A549 (cell line): ENCODE data around the gene MCRS1. TPM values are rescaled to one million over a fixed set of nuclear protein-coding genes. Genes with fewer than 3 reads are reported as not detected.
"Not testable (repeated sequence)": the region's sequence is repeated elsewhere in the genome, so short reads cannot be mapped to it uniquely, and the experiment has no call there.

Experiments used
- ATAC-seq, 2 experiments: fragments of 200-7000 bp in 1 of 2; fragments of >200 bp in 1 of 2; cut with Nextera tagmentation in 1 of 2; cut with Tn5 transposase in 1 of 2; 3 replicates each; pipeline versions ENCODE4 v1.8.0 to v1.9.1; 2018 to 2020; ENCODE audit warnings: mild to moderate bottlenecking in 1 of 2, moderate library complexity in 1 of 2
- CTCF ChIA-PET: fragments of 300-600 bp; sonication (Branson Sonifier 250); formaldehyde crosslinking; extraction: SDS; loops from one replicate; lab custom pipeline; 2021; ENCODE audit warnings: antibody characterized with exemption, inconsistent platforms; lab: Yijun Ruan, JAX
- POLR2A ChIA-PET: fragments of 350-600 bp; formaldehyde crosslinking; extraction: SDS; loops from one replicate; lab custom pipeline; 2021; ENCODE audit warnings: antibody characterized with exemption, inconsistent platforms; lab: Yijun Ruan, JAX
- DNase-seq, 2 experiments: peaks; one replicate each; pipeline versions ENCODE4 v3.0.0 to v3.0.0-alpha.2; 2011 to 2016; ENCODE audit warnings: low read depth in 1 of 2, low spot score in 1 of 2
- FAIRE-seq: peaks from 2 replicates; lab custom pipeline; 2011; peaks lifted over from hg19 to GRCh38; lab: Jason Lieb, UNC
- H3K27ac ChIP-seq, 2 experiments: fragments of >200 bp; sonication (Bioruptor Twin); formaldehyde crosslinking; 3 replicates each; pipeline ENCODE4 v1.5.1; 2016 to 2017
- H3K4me1 ChIP-seq: fragments of >200 bp; sonication (Bioruptor Twin); formaldehyde crosslinking; 3 replicates; pipeline ENCODE4 v1.6.1; 2016
- H3K4me2 ChIP-seq: fragments of >200 bp; sonication (Bioruptor Twin); formaldehyde crosslinking; 3 replicates; pipeline ENCODE4 v1.6.1; 2016
- H3K4me3 ChIP-seq: fragments of >200 bp; sonication (Bioruptor Twin); formaldehyde crosslinking; 3 replicates; pipeline ENCODE4 v1.5.1; 2016
- H3K9me3 ChIP-seq: fragments of >200 bp; sonication (Bioruptor Twin); formaldehyde crosslinking; 3 replicates; pipeline ENCODE4 v1.6.1; 2016
- BHLHE40 ChIP-seq: IDR thresholded peaks from 2 replicates; pipeline ENCODE4 v1.6.1; 2012; ENCODE audit warnings: low read depth, low read length, inconsistent platforms
- CBX2 ChIP-seq: fragments of 200-600 bp; sonication (generic); IDR thresholded peaks from 2 replicates; pipeline ENCODE4 v1.6.1; 2016; ENCODE audit warnings: low read depth, mild to moderate bottlenecking, borderline replicate concordance
- CBX8 ChIP-seq: fragments of 200-600 bp; sonication (generic); IDR thresholded peaks from 2 replicates; pipeline ENCODE4 v1.6.1; 2016
- EHMT2 ChIP-seq: fragments of 200-600 bp; sonication (generic); IDR thresholded peaks from 2 replicates; pipeline ENCODE4 v1.6.1; 2016; ENCODE audit warnings: antibody characterized with exemption, low read depth, mild to moderate bottlenecking, moderate library complexity
- EP300 ChIP-seq, 2 experiments: fragments of >200 bp; sonication (Bioruptor Twin); formaldehyde crosslinking; IDR thresholded peaks; 2 replicates in 1 of 2; 3 replicates in 1 of 2; pipeline ENCODE4 v1.6.1; 2016 to 2017
- ESRRA ChIP-seq: fragments of 150-350 bp; IDR thresholded peaks from 2 replicates; pipeline ENCODE4 v1.6.1; 2014; ENCODE audit warnings: mild to moderate bottlenecking, low read length, borderline replicate concordance
- FOXS1 ChIP-seq: fragments of 250-450 bp; sonication (Bioruptor Pico); IDR thresholded peaks from 2 replicates; pipeline ENCODE4 v1.5.0; 2020; ENCODE audit warnings: mild to moderate bottlenecking, moderate library complexity
- HDAC2 ChIP-seq: fragments of 200-600 bp; sonication (generic); IDR thresholded peaks from 2 replicates; pipeline ENCODE4 v1.6.1; 2016
- HEYL ChIP-seq: fragments of 250-450 bp; sonication (Bioruptor Pico); IDR thresholded peaks from 2 replicates; pipeline ENCODE4 v1.8.0; 2021; ENCODE audit warnings: mild to moderate bottlenecking, moderate library complexity
- HOXA7 ChIP-seq: fragments of 250-450 bp; sonication (Bioruptor Pico); IDR thresholded peaks from 2 replicates; pipeline ENCODE4 v1.5.0; 2020; ENCODE audit warnings: mild to moderate bottlenecking, moderate library complexity
- JUN ChIP-seq, 2 experiments: fragments of >200 bp; sonication (Bioruptor Twin); formaldehyde crosslinking; IDR thresholded peaks; 2 replicates in 1 of 2; 3 replicates in 1 of 2; pipeline ENCODE4 v1.6.1; 2016 to 2017
- KDM1A ChIP-seq: fragments of 200-600 bp; sonication (generic); IDR thresholded peaks from 2 replicates; pipeline ENCODE4 v1.6.1; 2016; ENCODE audit warnings: low read depth, mild to moderate bottlenecking
- KDM5A ChIP-seq: fragments of 200-600 bp; sonication (generic); IDR thresholded peaks from 2 replicates; pipeline ENCODE4 v1.6.1; 2016; ENCODE audit warnings: antibody characterized with exemption, mild to moderate bottlenecking
- MAFK ChIP-seq: fragments of 450-650 bp; IDR thresholded peaks from 2 replicates; pipeline ENCODE4 v1.6.1; 2014; ENCODE audit not compliant: partially characterized antibody
- MAZ ChIP-seq: fragments of 150-350 bp; IDR thresholded peaks from 2 replicates; pipeline ENCODE4 v1.6.1; 2014; ENCODE audit warnings: antibody characterized with exemption, low read depth, low read length, borderline replicate concordance
- MYC ChIP-seq: IDR thresholded peaks from 2 replicates; pipeline ENCODE4 v1.6.1; 2012; ENCODE audit warnings: mild to moderate bottlenecking, inconsistent platforms, low read length, improper control_type of control experiment, borderline replicate concordance
- NFE2L2 ChIP-seq: fragments of 150-350 bp; conservative IDR thresholded peaks from 2 replicates; pipeline ENCODE4 v1.6.1; 2014; ENCODE audit warnings: low read length
- RARB ChIP-seq: fragments of 250-450 bp; sonication (Bioruptor Pico); IDR thresholded peaks from 2 replicates; pipeline ENCODE4 v1.8.0; 2021; ENCODE audit warnings: mild to moderate bottlenecking, moderate library complexity
- RCOR1 ChIP-seq: fragments of 150-350 bp; IDR thresholded peaks from 2 replicates; pipeline ENCODE4 v1.6.1; 2014; ENCODE audit warnings: antibody characterized with exemption, low read length, low read depth
- TFCP2L1 ChIP-seq: fragments of 250-450 bp; sonication (Bioruptor Pico); IDR thresholded peaks from 2 replicates; pipeline ENCODE4 v1.5.0; 2021; ENCODE audit warnings: mild to moderate bottlenecking
- TP53 ChIP-seq: fragments of 250-450 bp; sonication (Bioruptor Pico); IDR thresholded peaks from 2 replicates; pipeline ENCODE4 v1.5.0; 2021; ENCODE audit warnings: mild to moderate bottlenecking, moderate library complexity
- WGBS: methylation state at CpG from one replicate; pipeline ENCODE4 v1.1.6; 2017; ENCODE audit errors: missing lambda C conversion rate; 5-methylcytosine and 5-hydroxymethylcytosine counted together
- polyA plus RNA-seq, 4 experiments: library from polyadenylated mRNA; depleted of rRNA in 3 of 4; stranded (reverse); fragments of >200 nt; fragmentation: RNase III in 1 of 4; extraction: RNeasy Plus Mini Kit Qiagen cat#74134 plus additional on column Dnase treatment in 1 of 4; gene quantifications; 2 replicates in 3 of 4; 3 replicates in 1 of 4; pipeline ENCODE4 v1.2.3, GENCODE V29; 2011 to 2017
- TF ChIP-seq, protein P1 (sequence below): fragments of 150-350 bp; IDR thresholded peaks from 2 replicates; pipeline ENCODE4 v1.6.1; 2014; ENCODE audit warnings: low read depth, mild to moderate bottlenecking, low read length
- TF ChIP-seq, protein P2 (sequence below): IDR thresholded peaks from 2 replicates; pipeline ENCODE4 v1.6.1; 2012
- TF ChIP-seq, protein P3 (sequence below): fragments of >200 bp; sonication (Bioruptor Twin); formaldehyde crosslinking; IDR thresholded peaks from 2 replicates; pipeline ENCODE4 v1.6.1; 2016
- TF ChIP-seq, protein P4 (sequence below): IDR thresholded peaks from 2 replicates; pipeline ENCODE4 v1.6.1; 2012
- TF ChIP-seq, protein P5 (sequence below): fragments of >200 bp; sonication (Bioruptor Twin); formaldehyde crosslinking; IDR thresholded peaks from 3 replicates; pipeline ENCODE4 v1.6.1; 2016

MCRS1 gene
- polyA plus RNA-seq, 2 of the 4 experiments (the other 2 are of a cell fraction): 64.1 to 68.5 TPM

DNA sequence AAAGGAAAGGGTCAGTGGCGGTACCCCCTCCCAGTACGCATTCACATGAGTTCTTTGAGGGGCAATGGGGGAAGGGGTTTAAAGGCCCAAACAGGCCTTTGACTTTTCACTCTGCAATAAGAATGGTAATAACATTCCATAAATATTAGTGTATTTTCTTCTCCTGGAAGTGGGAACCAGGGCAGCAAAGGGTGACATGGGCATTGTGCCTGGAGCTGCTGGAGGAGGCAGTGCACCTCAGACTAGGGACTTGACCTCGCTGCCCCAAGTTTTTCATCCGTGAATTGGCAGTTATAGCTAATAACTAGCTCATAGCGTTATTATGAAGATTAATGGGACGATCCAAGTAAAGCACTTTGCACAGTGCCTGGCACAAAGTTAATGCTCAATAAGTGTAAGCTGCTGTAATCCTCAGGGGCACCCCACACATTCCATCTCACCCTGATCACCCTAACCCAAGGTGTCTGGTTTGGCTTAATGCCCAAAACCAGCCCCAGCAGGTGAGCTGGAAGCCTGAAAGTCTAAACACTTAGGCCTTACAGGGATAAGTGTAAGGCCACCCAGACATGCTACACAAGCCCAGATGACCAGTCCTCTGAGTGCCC is 31.9 kb downstream of the MCRS1 start:
- CTCF ChIA-PET: interaction anchor here (0.6 to 9.1 kb wide), 9 partner anchors 14 to 204 kb away, joined by 3 to 63 read pairs (median 4); partner anchors contain the start of genes C1QL4 and DNAJC22
- H3K27ac ChIP-seq: no peak overlapping the region; a peak in 1 of 6 replicates
- WGBS: 81% methylated on average over 6 of the region's 6 CpGs
- no peak overlapping the region for H3K4me2 ChIP-seq
- DNase-seq (no peak), FAIRE-seq (no peak), ATAC-seq (peak in 1 of 2 experiments; percentile 28; a peak in 3 of 6 replicates)
- H3K4me3 ChIP-seq: no peak overlapping the region
- no peaks in the 10 kb centered on the region for H3K9me3 ChIP-seq
- POLR2A ChIA-PET: interaction anchor here (0.6 kb wide), 1 partner anchor 32 kb away, joined by 3 read pairs; no protein-coding TSS in a partner anchor
- TF ChIP-seq, protein P1, sequence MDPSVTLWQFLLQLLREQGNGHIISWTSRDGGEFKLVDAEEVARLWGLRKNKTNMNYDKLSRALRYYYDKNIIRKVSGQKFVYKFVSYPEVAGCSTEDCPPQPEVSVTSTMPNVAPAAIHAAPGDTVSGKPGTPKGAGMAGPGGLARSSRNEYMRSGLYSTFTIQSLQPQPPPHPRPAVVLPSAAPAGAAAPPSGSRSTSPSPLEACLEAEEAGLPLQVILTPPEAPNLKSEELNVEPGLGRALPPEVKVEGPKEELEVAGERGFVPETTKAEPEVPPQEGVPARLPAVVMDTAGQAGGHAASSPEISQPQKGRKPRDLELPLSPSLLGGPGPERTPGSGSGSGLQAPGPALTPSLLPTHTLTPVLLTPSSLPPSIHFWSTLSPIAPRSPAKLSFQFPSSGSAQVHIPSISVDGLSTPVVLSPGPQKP: no peak
- TF ChIP-seq TFCP2L1 (CRISPR knock-in tag): no peak
- TF ChIP-seq KDM1A: no peak
- TF ChIP-seq HEYL: no peak
- no peak for TF ChIP-seq RARB (CRISPR knock-in tag)
- no peak for TF ChIP-seq EHMT2
- no peak for TF ChIP-seq CBX8
- TF ChIP-seq, protein P2, sequence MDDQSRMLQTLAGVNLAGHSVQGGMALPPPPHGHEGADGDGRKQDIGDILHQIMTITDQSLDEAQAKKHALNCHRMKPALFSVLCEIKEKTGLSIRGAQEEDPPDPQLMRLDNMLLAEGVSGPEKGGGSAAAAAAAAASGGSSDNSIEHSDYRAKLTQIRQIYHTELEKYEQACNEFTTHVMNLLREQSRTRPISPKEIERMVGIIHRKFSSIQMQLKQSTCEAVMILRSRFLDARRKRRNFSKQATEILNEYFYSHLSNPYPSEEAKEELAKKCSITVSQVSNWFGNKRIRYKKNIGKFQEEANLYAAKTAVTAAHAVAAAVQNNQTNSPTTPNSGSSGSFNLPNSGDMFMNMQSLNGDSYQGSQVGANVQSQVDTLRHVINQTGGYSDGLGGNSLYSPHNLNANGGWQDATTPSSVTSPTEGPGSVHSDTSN: no peak
- TF ChIP-seq, protein P3, sequence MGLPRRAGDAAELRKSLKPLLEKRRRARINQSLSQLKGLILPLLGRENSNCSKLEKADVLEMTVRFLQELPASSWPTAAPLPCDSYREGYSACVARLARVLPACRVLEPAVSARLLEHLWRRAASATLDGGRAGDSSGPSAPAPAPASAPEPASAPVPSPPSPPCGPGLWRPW: no peak
- TF ChIP-seq, protein P4, sequence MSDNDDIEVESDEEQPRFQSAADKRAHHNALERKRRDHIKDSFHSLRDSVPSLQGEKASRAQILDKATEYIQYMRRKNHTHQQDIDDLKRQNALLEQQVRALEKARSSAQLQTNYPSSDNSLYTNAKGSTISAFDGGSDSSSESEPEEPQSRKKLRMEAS: no peak
- TF ChIP-seq NFE2L2: no peak
- no peak for TF ChIP-seq FOXS1 (CRISPR knock-in tag)
- no peak for TF ChIP-seq MAZ
- TF ChIP-seq TP53 (CRISPR knock-in tag): no peak
- TF ChIP-seq CBX2: no peak
- TF ChIP-seq JUN (IDR thresholded peaks at IDR 0.05): no peak
- no peak for TF ChIP-seq EP300 (IDR thresholded peaks at IDR 0.05)
- no peak for TF ChIP-seq ESRRA
- no peak for TF ChIP-seq MYC
- TF ChIP-seq RCOR1: no peak
- peaks cover 32% of the 10 kb centered on the region for H3K4me1 ChIP-seq

DNA sequence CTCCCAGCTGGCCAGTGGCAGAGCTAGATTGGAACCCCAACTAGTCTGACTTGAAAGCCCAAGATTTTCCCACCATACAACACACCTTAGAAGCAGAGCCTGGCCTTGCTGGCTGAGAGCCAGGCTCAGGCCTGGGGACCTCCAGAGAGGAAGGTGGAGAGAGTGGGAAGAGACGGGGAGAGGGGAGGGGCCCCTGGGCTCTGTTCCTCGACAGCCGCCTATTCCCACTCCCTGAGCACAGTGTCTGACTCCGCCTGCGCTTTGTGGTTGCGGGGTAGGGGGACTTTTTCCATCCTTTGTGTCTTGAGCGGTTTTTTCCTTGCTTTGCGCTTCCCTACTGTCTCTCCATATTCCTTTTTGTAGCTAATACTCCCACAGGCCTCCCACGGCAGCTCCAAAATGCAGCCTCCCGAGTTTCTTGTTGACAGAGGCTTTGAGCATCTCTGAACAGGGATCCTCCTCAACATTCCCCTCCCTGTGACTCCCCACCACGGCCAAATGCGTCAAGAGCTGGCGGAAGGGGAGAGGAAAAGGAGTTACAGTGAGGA is 33.1 kb downstream of the MCRS1 start:
- ChIA-PET CTCF (interaction anchor here (0.6 to 9.1 kb wide), 8 partner anchors 19 to 234 kb away, joined by 3 to 63 read pairs (median 8); partner anchors contain the start of gene DNAJC22), POLR2A (interaction anchor here (1.0 to 1.2 kb wide), 2 partner anchors 33 to 168 kb away, joined by 3 to 4 read pairs; partner anchors contain the start of gene SPATS2)

DNA sequence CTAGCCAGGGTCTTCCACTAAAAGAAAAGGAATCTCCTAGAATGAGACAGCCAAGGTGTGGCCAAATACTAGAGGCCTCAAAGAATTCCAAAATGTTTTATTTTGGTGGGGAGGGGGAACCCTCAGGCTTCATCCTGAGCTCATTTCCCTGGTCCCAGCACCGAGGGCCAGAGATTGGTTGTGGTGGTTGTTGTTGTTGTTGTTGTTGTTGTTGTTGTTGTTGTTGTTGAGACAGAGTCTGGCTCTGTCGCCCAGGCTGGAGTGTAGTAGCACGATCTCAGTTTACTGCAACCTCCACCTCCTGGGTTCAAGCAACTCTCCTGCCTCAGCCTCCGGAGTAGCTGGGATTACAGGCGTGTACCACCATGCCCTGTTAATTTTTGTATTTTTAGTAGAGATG is 33.8 kb downstream of the MCRS1 start:
- ChIA-PET CTCF (interaction anchor here (0.7 to 9.1 kb wide), 8 partner anchors 9 to 354 kb away, joined by 3 to 63 read pairs (median 8); partner anchors contain the start of gene DNAJC22), POLR2A (interaction anchor here (1.0 to 1.2 kb wide), 2 partner anchors 33 to 167 kb away, joined by 3 to 4 read pairs; partner anchors contain the start of gene SPATS2)
- H3K4me2 ChIP-seq, H3K9me3 ChIP-seq, H3K27ac ChIP-seq, FAIRE-seq, ATAC-seq, H3K4me3 ChIP-seq, DNase-seq: not testable (repeated sequence)
- peaks cover 23% of the 10 kb centered on the region for H3K4me1 ChIP-seq
- 91% methylated on average over 5 of the region's 5 CpGs for WGBS

More for the DNA sequence above, 33.1 kb downstream of the MCRS1 start:
- no peak overlapping the region for H3K4me2 ChIP-seq
- TF ChIP-seq HDAC2: no peak
- TF ChIP-seq KDM5A: no peak
- TF ChIP-seq BHLHE40: no peak
- TF ChIP-seq MAZ: no peak
- TF ChIP-seq MAFK: no peak
- TF ChIP-seq, protein P5, sequence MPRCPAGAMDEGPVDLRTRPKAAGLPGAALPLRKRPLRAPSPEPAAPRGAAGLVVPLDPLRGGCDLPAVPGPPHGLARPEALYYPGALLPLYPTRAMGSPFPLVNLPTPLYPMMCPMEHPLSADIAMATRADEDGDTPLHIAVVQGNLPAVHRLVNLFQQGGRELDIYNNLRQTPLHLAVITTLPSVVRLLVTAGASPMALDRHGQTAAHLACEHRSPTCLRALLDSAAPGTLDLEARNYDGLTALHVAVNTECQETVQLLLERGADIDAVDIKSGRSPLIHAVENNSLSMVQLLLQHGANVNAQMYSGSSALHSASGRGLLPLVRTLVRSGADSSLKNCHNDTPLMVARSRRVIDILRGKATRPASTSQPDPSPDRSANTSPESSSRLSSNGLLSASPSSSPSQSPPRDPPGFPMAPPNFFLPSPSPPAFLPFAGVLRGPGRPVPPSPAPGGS: no peak
- TF ChIP-seq EP300 (IDR thresholded peaks at IDR 0.05): no peak
- no peak for TF ChIP-seq HOXA7
- TF ChIP-seq, all 56 proteins: peak for 0
- 91% methylated on average over 13 of the region's 13 CpGs for WGBS
- no peaks in the 10 kb centered on the region for H3K9me3 ChIP-seq
- FAIRE-seq (no peak), ATAC-seq (no peak), DNase-seq (no peak)
- H3K27ac ChIP-seq: no peak overlapping the region
- peaks cover 30% of the 10 kb centered on the region for H3K4me1 ChIP-seq
- H3K4me3 ChIP-seq: no peak overlapping the region
